Measurements from ENCODE around the gene NOL8. TPM values are rescaled to one million over a fixed set of nuclear protein-coding genes. Genes with fewer than 3 reads are reported as not detected.

Gene NOL8
- total and polyA plus RNA-seq, 2 donors (not counting 1 experiment from before 2014, with no cell fraction given), result 19.9 to 91.0 TPM

DNA sequence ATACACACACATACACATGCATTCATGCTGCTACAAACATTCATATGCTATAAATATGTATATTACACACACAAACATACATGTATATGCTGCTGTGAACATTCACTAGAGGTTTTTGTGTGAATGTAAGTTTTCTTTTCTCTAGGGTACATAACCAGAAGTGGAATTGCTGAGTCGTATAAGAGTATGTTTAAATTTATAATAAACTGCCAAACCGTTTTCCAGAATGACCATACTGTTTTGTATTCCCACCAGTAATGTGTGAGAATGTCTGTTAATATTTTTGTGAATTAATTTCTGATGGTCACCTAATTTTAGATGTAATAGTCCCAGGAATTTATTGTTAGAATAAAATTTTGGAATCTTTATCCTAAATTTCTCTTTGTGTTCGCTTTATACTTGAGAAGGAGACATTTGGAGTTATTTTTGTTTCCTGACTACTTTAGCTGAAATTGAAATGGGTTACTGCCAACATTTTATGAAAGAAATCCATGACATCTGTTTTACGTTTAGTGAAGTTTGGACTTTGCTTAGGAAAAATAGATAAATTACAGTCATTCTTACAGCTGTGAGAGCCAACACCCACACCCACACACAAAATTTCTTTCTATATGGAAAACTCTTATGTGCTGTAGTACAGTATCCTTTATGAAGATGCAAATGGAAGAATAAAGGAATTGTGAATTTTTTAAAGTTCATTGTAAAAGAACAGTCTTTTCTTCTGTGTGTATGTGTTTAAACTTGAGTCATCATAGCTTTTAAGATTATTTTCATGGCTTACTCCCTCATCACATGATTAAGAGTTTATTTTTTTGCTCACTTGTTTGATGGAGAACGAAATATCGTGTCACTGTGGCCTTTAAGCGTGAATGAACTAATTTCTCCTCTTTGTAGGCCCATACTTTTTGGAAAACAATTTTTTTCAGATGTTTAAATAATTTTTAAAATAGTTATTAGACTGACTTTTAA lies 24.9 kb upstream of the NOL8 start:
- Mint-ChIP-seq H3K4me1 (peaks cover 7% of the 10 kb centered on the region), H3K9me3 (ENCODE audit: insufficient read depth) (peaks cover 3% of the 10 kb centered on the region), H3K27ac (no peak overlapping the region), H3K4me3 (no peak overlapping the region), H3K27me3 (no peaks in the 10 kb centered on the region)
- intact Hi-C loops (cut with micrococcal nuclease), result no loop called here
- no peak overlapping the region for H2AFZ ChIP-seq (ENCODE audit: insufficient read depth, low read depth, low read length, poor library complexity, severe bottlenecking)
- CTCF ChIA-PET, result no interaction called here
- no peaks in the 10 kb centered on the region for H3K79me2 ChIP-seq (ENCODE audit: control insufficient read depth, insufficient read depth, low read length)
- peaks cover 0 to 4% of the 10 kb centered on the region in 2 donors for H3K4me1 ChIP-seq (ENCODE audit: control insufficient read depth in 2 of 2, insufficient read depth in 2 of 2, low read length in 2 of 2)
- no peak overlapping the region for H3K4me2 ChIP-seq (replicated peaks; ENCODE audit: low read depth, low read length, poor library complexity, severe bottlenecking)
- H3K9me3 ChIP-seq (ENCODE audit: control extremely low read depth in 1 of 3, control insufficient read depth in 2 of 3, insufficient read depth in 1 of 3, low read length in 2 of 3), result peaks cover 0 to 4% (median 0%) of the 10 kb centered on the region in 3 donors
- H4K20me1 ChIP-seq (ENCODE audit: control insufficient read depth, insufficient read depth, low read length, poor library complexity, severe bottlenecking), result no peaks in the 10 kb centered on the region
- H3K36me3 ChIP-seq (replicated peaks in 1 of 2; ENCODE audit: control extremely low read depth in 1 of 2, control insufficient read depth in 1 of 2, extremely low read depth in 1 of 2, insufficient read depth in 2 of 2, low read length in 1 of 2), result no peaks in the 10 kb centered on the region
- no peaks in the 10 kb centered on the region for H3K27me3 ChIP-seq (replicated peaks in 1 of 4; ENCODE audit: control extremely low read depth in 1 of 4, control insufficient read depth in 3 of 4, insufficient read depth in 4 of 4, low read length in 3 of 4)
- TF ChIP-seq, protein P1, sequence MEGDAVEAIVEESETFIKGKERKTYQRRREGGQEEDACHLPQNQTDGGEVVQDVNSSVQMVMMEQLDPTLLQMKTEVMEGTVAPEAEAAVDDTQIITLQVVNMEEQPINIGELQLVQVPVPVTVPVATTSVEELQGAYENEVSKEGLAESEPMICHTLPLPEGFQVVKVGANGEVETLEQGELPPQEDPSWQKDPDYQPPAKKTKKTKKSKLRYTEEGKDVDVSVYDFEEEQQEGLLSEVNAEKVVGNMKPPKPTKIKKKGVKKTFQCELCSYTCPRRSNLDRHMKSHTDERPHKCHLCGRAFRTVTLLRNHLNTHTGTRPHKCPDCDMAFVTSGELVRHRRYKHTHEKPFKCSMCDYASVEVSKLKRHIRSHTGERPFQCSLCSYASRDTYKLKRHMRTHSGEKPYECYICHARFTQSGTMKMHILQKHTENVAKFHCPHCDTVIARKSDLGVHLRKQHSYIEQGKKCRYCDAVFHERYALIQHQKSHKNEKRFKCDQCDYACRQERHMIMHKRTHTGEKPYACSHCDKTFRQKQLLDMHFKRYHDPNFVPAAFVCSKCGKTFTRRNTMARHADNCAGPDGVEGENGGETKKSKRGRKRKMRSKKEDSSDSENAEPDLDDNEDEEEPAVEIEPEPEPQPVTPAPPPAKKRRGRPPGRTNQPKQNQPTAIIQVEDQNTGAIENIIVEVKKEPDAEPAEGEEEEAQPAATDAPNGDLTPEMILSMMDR (IDR thresholded peaks at IDR 0.05), result no peak
- TF ChIP-seq EZH2 (IDR thresholded peaks at IDR 0.05; ENCODE audit: borderline replicate concordance, insufficient read depth, low read depth, low read length, poor library complexity, severe bottlenecking), result no peak
- POLR2A ChIA-PET, result no interaction called here
- DNase-seq (no peak), ATAC-seq (ENCODE audit: low read depth) (no peak)
- WGBS (ENCODE audit: insufficient coverage), result no CpG with 5 or more reads among the region's 7 CpGs
- no peak overlapping the region for H3K4me3 ChIP-seq (ENCODE audit: control extremely low read depth in 1 of 5, extremely low read depth in 1 of 5, insufficient read depth in 1 of 5, low read depth in 2 of 5, low read length in 4 of 5)
- H3K27ac ChIP-seq (ENCODE audit: low read length in 2 of 2), result no peak overlapping the region
- no peak overlapping the region for H3K9ac ChIP-seq (ENCODE audit: low read length)

DNA sequence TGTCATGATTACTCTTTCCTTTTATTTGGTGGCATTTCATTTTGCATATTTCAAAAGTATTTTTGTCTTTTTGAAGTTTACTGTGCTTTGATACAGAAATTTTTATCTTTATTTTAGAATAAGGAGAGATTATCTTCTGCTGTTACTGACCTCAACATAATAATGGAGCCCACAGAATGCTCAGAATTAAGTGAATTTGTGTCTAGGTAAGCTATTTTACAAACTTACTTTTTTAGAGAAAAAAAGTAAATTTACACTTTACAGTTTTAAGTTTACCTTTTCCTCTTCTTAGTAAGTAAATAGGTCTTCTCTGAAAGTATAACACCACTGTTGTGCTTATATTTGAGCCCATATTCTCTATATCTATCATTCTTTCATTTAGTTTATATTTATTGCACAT lies 20.4 kb upstream of the NOL8 start:
- Histone ChIP-seq H3K27me3 (replicated peaks in 1 of 4; ENCODE audit: control extremely low read depth in 1 of 4, control insufficient read depth in 3 of 4, insufficient read depth in 4 of 4, low read length in 3 of 4) (no peaks in the 10 kb centered on the region), H3K36me3 (replicated peaks in 1 of 2; ENCODE audit: control extremely low read depth in 1 of 2, control insufficient read depth in 1 of 2, extremely low read depth in 1 of 2, insufficient read depth in 2 of 2, low read length in 1 of 2) (peaks cover 0 to 2% of the 10 kb centered on the region in 2 experiments), H3K4me1 (ENCODE audit: control insufficient read depth in 2 of 2, insufficient read depth in 2 of 2, low read length in 2 of 2) (no peaks in the 10 kb centered on the region), H4K20me1 (ENCODE audit: control insufficient read depth, insufficient read depth, low read length, poor library complexity, severe bottlenecking) (no peaks in the 10 kb centered on the region), H2AFZ (ENCODE audit: insufficient read depth, low read depth, low read length, poor library complexity, severe bottlenecking) (no peak overlapping the region), H3K4me3 (ENCODE audit: control extremely low read depth in 1 of 5, extremely low read depth in 1 of 5, insufficient read depth in 1 of 5, low read depth in 2 of 5, low read length in 4 of 5) (no peak overlapping the region), H3K9me3 (ENCODE audit: control extremely low read depth in 1 of 3, control insufficient read depth in 2 of 3, insufficient read depth in 1 of 3, low read length in 2 of 3) (peaks cover 0 to 6% (median 0%) of the 10 kb centered on the region in 3 donors), H3K4me2 (replicated peaks; ENCODE audit: low read depth, low read length, poor library complexity, severe bottlenecking) (no peak overlapping the region), H3K79me2 (ENCODE audit: control insufficient read depth, insufficient read depth, low read length) (no peaks in the 10 kb centered on the region), H3K27ac (ENCODE audit: low read length in 2 of 2) (no peak overlapping the region), H3K9ac (ENCODE audit: low read length) (no peak overlapping the region)
- POLR2A ChIA-PET, result no interaction called here
- no peak for ATAC-seq (ENCODE audit: low read depth)
- CTCF ChIA-PET, result no interaction called here
- TF ChIP-seq EZH2 (IDR thresholded peaks at IDR 0.05; ENCODE audit: borderline replicate concordance, insufficient read depth, low read depth, low read length, poor library complexity, severe bottlenecking), result no peak
- TF ChIP-seq, protein P1 (IDR thresholded peaks at IDR 0.05), result no peak
- DNase-seq, result no peak
- H3K27me3 Mint-ChIP-seq, result no peaks in the 10 kb centered on the region
- H3K9me3 Mint-ChIP-seq (ENCODE audit: insufficient read depth), result no peaks in the 10 kb centered on the region
- intact Hi-C loops (cut with micrococcal nuclease), result no loop called here
- H3K4me3 Mint-ChIP-seq, result no peak overlapping the region
- no peaks in the 10 kb centered on the region for H3K4me1 Mint-ChIP-seq
- no peak overlapping the region for H3K27ac Mint-ChIP-seq
